ENCODE data around the gene UBR2. TPM values are rescaled to one million over a fixed set of nuclear protein-coding genes. Genes with fewer than 3 reads are reported as not detected.
A peak's percentile ranks its signal among the peaks of the same experiment; 100 is the strongest.

Gene UBR2
- total and polyA plus RNA-seq, 9 of the 15 experiments (the other 6 are each of a cell fraction or from before 2014, with no cell fraction given): 9.1 to 38.9 (median 23.4) TPM

DNA sequence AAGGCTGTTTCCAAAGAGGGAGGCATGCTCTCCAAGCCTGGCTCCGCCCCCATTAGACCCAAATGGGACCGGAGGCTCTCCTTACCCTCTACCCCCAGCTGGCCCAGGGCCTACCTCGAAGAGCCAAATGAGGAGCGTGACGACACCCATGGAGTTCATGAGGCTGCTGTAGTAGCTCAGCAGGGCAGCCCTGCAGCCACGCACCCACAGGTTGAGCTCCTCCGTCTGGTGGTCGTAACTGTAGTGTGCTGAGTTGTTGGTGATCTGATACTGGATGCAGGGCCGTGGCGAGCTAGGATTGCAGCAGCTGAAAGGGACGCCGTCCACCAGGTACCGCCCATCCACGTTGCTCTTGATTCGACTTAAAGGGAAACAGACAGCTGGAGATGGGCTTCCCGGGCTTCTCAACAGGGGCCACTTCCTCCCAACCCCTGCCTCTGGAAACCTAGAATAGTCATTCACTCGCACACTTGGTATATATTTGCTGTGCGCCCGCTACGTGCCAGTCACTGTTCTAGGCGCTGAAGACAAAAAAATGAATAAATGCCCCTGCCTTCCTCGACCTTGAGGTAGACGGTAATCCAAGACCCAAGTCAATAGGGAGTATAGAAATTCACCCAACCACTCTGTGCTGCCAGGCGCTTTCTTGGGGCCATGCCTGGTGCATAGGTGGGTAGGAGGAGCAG, 140.6 kb downstream of the UBR2 start (continued):
- TF ChIP-seq DPF2 (IDR thresholded peaks at IDR 0.05) (no peak), ESRRB (CRISPR knock-in tag; IDR thresholded peaks at IDR 0.05; ENCODE audit: borderline replicate concordance) (no peak), CTBP1 (IDR thresholded peaks at IDR 0.05; ENCODE audit: borderline replicate concordance) (0 out of 2 replicates have a peak, but pooled peaks have one; percentile 8), POLR3G (IDR thresholded peaks at IDR 0.05; ENCODE audit: extremely low read depth, insufficient read length, insufficient replicate concordance) (no peak), ELF4 (CRISPR knock-in tag; IDR thresholded peaks at IDR 0.05) (no peak), ILK (tag; IDR thresholded peaks at IDR 0.05; ENCODE audit: borderline replicate concordance, low read depth) (no peak), NFATC3 (IDR thresholded peaks at IDR 0.05) (no peak), ZNF778 (CRISPR knock-in tag; IDR thresholded peaks at IDR 0.05) (no peak), RFX5 (IDR thresholded peaks at IDR 0.05; ENCODE audit: low read depth, low read length) (no peak), SRSF3 (IDR thresholded peaks at IDR 0.05; ENCODE audit: insufficient read depth, low read length) (no peak), ZBTB1 (CRISPR knock-in tag; IDR thresholded peaks at IDR 0.05; ENCODE audit: borderline replicate concordance, low read depth) (no peak), MIER1 (IDR thresholded peaks at IDR 0.05; ENCODE audit: low read depth) (no peak), ZNF75A (CRISPR knock-in tag; IDR thresholded peaks at IDR 0.05) (no peak), OTX1 (CRISPR knock-in tag; IDR thresholded peaks at IDR 0.05) (no peak), STAT5B (CRISPR knock-in tag; IDR thresholded peaks at IDR 0.05) (no peak), ZNF780A (CRISPR knock-in tag; IDR thresholded peaks at IDR 0.05) (no peak), TAF9B (IDR thresholded peaks at IDR 0.05; ENCODE audit: partially characterized antibody) (no peak), NFIC (IDR thresholded peaks at IDR 0.05) (no peak), TOE1 (IDR thresholded peaks at IDR 0.05; ENCODE audit: borderline replicate concordance) (no peak), TOE1 (CRISPR knock-in tag; IDR thresholded peaks at IDR 0.05; ENCODE audit: borderline replicate concordance, low read depth) (no peak), PHB2 (IDR thresholded peaks at IDR 0.05; ENCODE audit: low read depth) (no peak), ZNF175 (CRISPR knock-in tag; IDR thresholded peaks at IDR 0.05; ENCODE audit: low read depth) (no peak)
- TF ChIP-seq, protein P1, sequence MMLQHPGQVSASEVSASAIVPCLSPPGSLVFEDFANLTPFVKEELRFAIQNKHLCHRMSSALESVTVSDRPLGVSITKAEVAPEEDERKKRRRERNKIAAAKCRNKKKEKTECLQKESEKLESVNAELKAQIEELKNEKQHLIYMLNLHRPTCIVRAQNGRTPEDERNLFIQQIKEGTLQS (IDR thresholded peaks at IDR 0.05): no peak
- TF ChIP-seq, protein P1 (CRISPR knock-in tag; conservative IDR thresholded peaks at IDR 0.05): no peak
- TF ChIP-seq, protein P2, sequence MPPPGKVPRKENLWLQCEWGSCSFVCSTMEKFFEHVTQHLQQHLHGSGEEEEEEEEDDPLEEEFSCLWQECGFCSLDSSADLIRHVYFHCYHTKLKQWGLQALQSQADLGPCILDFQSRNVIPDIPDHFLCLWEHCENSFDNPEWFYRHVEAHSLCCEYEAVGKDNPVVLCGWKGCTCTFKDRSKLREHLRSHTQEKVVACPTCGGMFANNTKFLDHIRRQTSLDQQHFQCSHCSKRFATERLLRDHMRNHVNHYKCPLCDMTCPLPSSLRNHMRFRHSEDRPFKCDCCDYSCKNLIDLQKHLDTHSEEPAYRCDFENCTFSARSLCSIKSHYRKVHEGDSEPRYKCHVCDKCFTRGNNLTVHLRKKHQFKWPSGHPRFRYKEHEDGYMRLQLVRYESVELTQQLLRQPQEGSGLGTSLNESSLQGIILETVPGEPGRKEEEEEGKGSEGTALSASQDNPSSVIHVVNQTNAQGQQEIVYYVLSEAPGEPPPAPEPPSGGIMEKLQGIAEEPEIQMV (tag; conservative IDR thresholded peaks at IDR 0.05; ENCODE audit: low read depth): no peak
- TF ChIP-seq, protein P3, sequence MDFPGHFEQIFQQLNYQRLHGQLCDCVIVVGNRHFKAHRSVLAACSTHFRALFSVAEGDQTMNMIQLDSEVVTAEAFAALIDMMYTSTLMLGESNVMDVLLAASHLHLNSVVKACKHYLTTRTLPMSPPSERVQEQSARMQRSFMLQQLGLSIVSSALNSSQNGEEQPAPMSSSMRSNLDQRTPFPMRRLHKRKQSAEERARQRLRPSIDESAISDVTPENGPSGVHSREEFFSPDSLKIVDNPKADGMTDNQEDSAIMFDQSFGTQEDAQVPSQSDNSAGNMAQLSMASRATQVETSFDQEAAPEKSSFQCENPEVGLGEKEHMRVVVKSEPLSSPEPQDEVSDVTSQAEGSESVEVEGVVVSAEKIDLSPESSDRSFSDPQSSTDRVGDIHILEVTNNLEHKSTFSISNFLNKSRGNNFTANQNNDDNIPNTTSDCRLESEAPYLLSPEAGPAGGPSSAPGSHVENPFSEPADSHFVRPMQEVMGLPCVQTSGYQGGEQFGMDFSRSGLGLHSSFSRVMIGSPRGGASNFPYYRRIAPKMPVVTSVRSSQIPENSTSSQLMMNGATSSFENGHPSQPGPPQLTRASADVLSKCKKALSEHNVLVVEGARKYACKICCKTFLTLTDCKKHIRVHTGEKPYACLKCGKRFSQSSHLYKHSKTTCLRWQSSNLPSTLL (IDR thresholded peaks at IDR 0.05): no peak
